Caco-2 (cell line): ENCODE results near the gene ABHD2. TPM values are rescaled to one million over a fixed set of nuclear protein-coding genes. Genes with fewer than 3 reads are reported as not detected.

Experiments used
- BruUV-seq: library from RNA; stranded (reverse); fragments of 400-500 nt; replicated peaks from 2 replicates; lab custom pipeline; 2021; lab: Mats Ljungman, UMichigan
- CTCF ChIA-PET: fragments of 300-600 bp; sonication (Branson Sonifier 250); formaldehyde crosslinking; loops from one replicate; lab custom pipeline; 2022; ENCODE audit warnings: antibody characterized with exemption; lab: Charles Lee
- POLR2A ChIA-PET: fragments of 300-600 bp; sonication (Branson Sonifier 250); formaldehyde crosslinking; loops from one replicate; lab custom pipeline; 2022; ENCODE audit warnings: antibody characterized with exemption; lab: Charles Lee
- DNase-seq, 2 experiments: peaks; one replicate each; pipeline versions ENCODE4 v3.0.0 to v3.0.0-alpha.2; 2020 to 2022
- H3K27me3 ChIP-seq: replicated peaks from 2 replicates; pipeline ENCODE4 v1.6.0; 2011; ENCODE audit warnings: low read length; ENCODE audit not compliant: control insufficient read depth, insufficient read depth
- H3K36me3 ChIP-seq: 2 replicates; pipeline ENCODE4 v1.5.1; 2011; ENCODE audit warnings: low read length; ENCODE audit not compliant: control insufficient read depth, insufficient read depth
- H3K4me1 ChIP-seq: fragments of 250-450 bp; sonication (Bioruptor Pico); 2 replicates; pipeline ENCODE4 v1.5.1; 2020; ENCODE audit warnings: mild to moderate bottlenecking
- H3K4me3 ChIP-seq: 2 replicates; pipeline ENCODE4 v1.5.1; 2011; ENCODE audit warnings: low read depth, mild to moderate bottlenecking, control low read depth, low read length
- H3K9me3 ChIP-seq: fragments of 250-450 bp; sonication (Bioruptor Pico); 2 replicates; pipeline ENCODE4 v1.5.1; 2020; ENCODE audit warnings: mild to moderate bottlenecking, moderate library complexity
- H3K27ac Mint-ChIP-seq: one replicate; pipeline ENCODE4 v1.8.0; 2022; ENCODE audit warnings: mixed read lengths; ENCODE audit not compliant: unreplicated experiment
- H3K27me3 Mint-ChIP-seq: one replicate; pipeline ENCODE4 v1.8.0; 2022; ENCODE audit warnings: mixed read lengths; ENCODE audit not compliant: insufficient read depth, unreplicated experiment
- H3K36me3 Mint-ChIP-seq: one replicate; pipeline ENCODE4 v1.8.0; 2022; ENCODE audit warnings: mild to moderate bottlenecking, mixed read lengths; ENCODE audit not compliant: insufficient read depth, unreplicated experiment
- H3K4me1 Mint-ChIP-seq: one replicate; pipeline ENCODE4 v1.8.0; 2022; ENCODE audit warnings: low read depth, mixed read lengths; ENCODE audit not compliant: unreplicated experiment
- H3K4me3 Mint-ChIP-seq: one replicate; pipeline ENCODE4 v1.8.0; 2022; ENCODE audit warnings: mild to moderate bottlenecking, moderate library complexity, mixed read lengths; ENCODE audit not compliant: unreplicated experiment
- H3K9me3 Mint-ChIP-seq: one replicate; pipeline ENCODE4 v1.8.0; 2022; ENCODE audit warnings: mixed read lengths; ENCODE audit not compliant: unreplicated experiment
- intact Hi-C: fragments of 100-400 bp; cut with micrococcal nuclease; formaldehyde crosslinking; loops from one replicate; pipeline ENCODE4 v1.10.0; 2022; ENCODE audit not compliant: unreplicated experiment
- total RNA-seq: library from RNA; stranded (reverse); gene quantifications from 2 replicates; pipeline ENCODE4 v1.2.3, GENCODE V29; 2022
- TF ChIP-seq, protein P1 (sequence below), 2 experiments: fragments of 200-600 bp in 1 of 2; IDR thresholded peaks; 1 replicate in 1 of 2; 2 replicates in 1 of 2; pipeline versions ENCODE4 v1.5.1 to v1.8.0; 2011 to 2022; ENCODE audit warnings: antibody characterized with exemption in 1 of 2, control low read depth in 1 of 2, inconsistent platforms in 1 of 2, low read depth in 1 of 2, low read length in 1 of 2, mild to moderate bottlenecking in 1 of 2, moderate library complexity in 1 of 2; ENCODE audit not compliant: insufficient read depth in 1 of 2, severe bottlenecking in 1 of 2, unreplicated experiment in 1 of 2

ABHD2 gene
- total RNA-seq, 1 experiment from 2014 or later, result 63.0 TPM

DNA sequence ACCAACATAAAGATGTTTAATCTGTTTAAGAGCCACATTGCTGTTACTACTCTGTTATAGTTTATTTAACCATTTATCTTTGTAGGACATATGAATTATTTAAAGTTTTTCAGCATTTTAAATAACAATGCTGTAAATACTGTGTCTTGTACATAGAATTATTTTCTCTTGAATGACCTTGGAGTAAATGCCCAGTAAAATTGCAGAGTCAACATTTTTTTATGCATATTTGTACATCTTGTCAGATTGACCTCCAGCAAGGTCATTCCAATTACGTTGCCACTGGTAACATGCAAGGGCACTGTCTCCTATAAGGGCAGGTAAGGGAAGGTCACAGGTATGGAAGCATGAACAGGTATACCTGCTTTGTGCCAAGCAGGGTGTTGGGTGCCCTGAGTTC lies 68.8 kb downstream of the ABHD2 start:
- Histone ChIP-seq H3K9me3 (no peaks in the 10 kb centered on the region), H3K4me3 (no peak overlapping the region), H3K36me3 (peaks cover 2% of the 10 kb centered on the region; the same call in 1 of the 2 replicates), H3K4me1 (no peaks in the 10 kb centered on the region), H3K27me3 (no peaks in the 10 kb centered on the region)
- peaks cover 6% of the 10 kb centered on the region for H3K36me3 Mint-ChIP-seq
- H3K4me3 Mint-ChIP-seq, result no peak overlapping the region
- H3K4me1 Mint-ChIP-seq, result no peaks in the 10 kb centered on the region
- TF ChIP-seq, protein P1, sequence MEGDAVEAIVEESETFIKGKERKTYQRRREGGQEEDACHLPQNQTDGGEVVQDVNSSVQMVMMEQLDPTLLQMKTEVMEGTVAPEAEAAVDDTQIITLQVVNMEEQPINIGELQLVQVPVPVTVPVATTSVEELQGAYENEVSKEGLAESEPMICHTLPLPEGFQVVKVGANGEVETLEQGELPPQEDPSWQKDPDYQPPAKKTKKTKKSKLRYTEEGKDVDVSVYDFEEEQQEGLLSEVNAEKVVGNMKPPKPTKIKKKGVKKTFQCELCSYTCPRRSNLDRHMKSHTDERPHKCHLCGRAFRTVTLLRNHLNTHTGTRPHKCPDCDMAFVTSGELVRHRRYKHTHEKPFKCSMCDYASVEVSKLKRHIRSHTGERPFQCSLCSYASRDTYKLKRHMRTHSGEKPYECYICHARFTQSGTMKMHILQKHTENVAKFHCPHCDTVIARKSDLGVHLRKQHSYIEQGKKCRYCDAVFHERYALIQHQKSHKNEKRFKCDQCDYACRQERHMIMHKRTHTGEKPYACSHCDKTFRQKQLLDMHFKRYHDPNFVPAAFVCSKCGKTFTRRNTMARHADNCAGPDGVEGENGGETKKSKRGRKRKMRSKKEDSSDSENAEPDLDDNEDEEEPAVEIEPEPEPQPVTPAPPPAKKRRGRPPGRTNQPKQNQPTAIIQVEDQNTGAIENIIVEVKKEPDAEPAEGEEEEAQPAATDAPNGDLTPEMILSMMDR (IDR thresholded peaks at IDR 0.05; ENCODE audit: insufficient read depth in 1 of 2, low read depth in 1 of 2, low read length in 1 of 2, severe bottlenecking in 1 of 2, unreplicated experiment in 1 of 2), result no peak
- CTCF ChIA-PET, result no interaction called here
- H3K27me3 Mint-ChIP-seq, result no peaks in the 10 kb centered on the region
- no TSS peak for BruUV-seq
- H3K27ac Mint-ChIP-seq, result no peak overlapping the region
- POLR2A ChIA-PET, result no interaction called here
- no peaks in the 10 kb centered on the region for H3K9me3 Mint-ChIP-seq
- intact Hi-C loops, result no loop called here
- DNase-seq, result no peak

GRCh38 chr15:89157918-89158564 lies 69.8 kb downstream of the ABHD2 start:
- TF ChIP-seq, protein P1 (IDR thresholded peaks at IDR 0.05; ENCODE audit: insufficient read depth in 1 of 2, low read depth in 1 of 2, low read length in 1 of 2, severe bottlenecking in 1 of 2, unreplicated experiment in 1 of 2), result no peak
- BruUV-seq, result no TSS peak
- CTCF ChIA-PET, result no interaction called here

DNA sequence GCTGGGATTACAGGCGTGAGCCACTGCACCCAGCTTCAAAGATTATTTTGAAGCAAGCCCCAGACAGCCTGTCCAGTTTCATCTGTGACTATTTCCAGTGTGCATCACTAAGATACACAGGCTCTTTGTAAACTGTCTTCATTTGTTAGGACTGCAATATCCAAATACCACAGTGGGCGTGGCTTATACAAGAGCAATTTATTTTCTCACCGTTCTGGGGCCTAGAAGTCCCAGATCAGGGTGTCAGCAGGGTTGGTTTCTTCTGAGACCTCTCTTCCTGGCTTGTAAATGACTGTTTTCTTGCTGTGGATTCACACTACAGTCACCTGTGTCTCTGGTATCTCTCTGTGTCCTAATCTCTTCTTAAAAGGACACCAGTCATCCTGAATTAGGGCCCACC lies 73.4 kb downstream of the ABHD2 start:
- H3K27me3 Mint-ChIP-seq, result no peaks in the 10 kb centered on the region
- TF ChIP-seq, protein P1 (IDR thresholded peaks at IDR 0.05; ENCODE audit: insufficient read depth in 1 of 2, low read depth in 1 of 2, low read length in 1 of 2, severe bottlenecking in 1 of 2, unreplicated experiment in 1 of 2), result no peak
- H3K27ac Mint-ChIP-seq, result no peak overlapping the region
- no TSS peak for BruUV-seq
- ChIA-PET CTCF (no interaction called here), POLR2A (no interaction called here)
- Histone ChIP-seq H3K36me3 (no peaks in the 10 kb centered on the region), H3K27me3 (no peaks in the 10 kb centered on the region), H3K4me1 (peaks cover 21% of the 10 kb centered on the region), H3K9me3 (no peaks in the 10 kb centered on the region), H3K4me3 (no peak overlapping the region)
- H3K36me3 Mint-ChIP-seq, result peaks cover 5% of the 10 kb centered on the region
- DNase-seq, result no peak
- peaks cover 10% of the 10 kb centered on the region for H3K4me1 Mint-ChIP-seq
- H3K9me3 Mint-ChIP-seq, result no peaks in the 10 kb centered on the region
- intact Hi-C loops, result no loop called here
- no peak overlapping the region for H3K4me3 Mint-ChIP-seq

More at GRCh38 chr15:89157918-89158564, 69.8 kb downstream of the ABHD2 start:
- Histone ChIP-seq H3K4me3 (no peak overlapping the region), H3K27me3 (no peaks in the 10 kb centered on the region), H3K36me3 (peaks cover 2% of the 10 kb centered on the region; the same call in 1 of the 2 replicates), H3K9me3 (no peaks in the 10 kb centered on the region), H3K4me1 (no peaks in the 10 kb centered on the region)
- Mint-ChIP-seq H3K4me1 (no peaks in the 10 kb centered on the region), H3K27ac (no peak overlapping the region), H3K36me3 (peaks cover 6% of the 10 kb centered on the region), H3K4me3 (no peak overlapping the region), H3K9me3 (no peaks in the 10 kb centered on the region), H3K27me3 (no peaks in the 10 kb centered on the region)
- intact Hi-C loops, result no loop called here
- no peak for DNase-seq
- POLR2A ChIA-PET, result no interaction called here
